ENCODE data around the gene C9orf43. TPM values are rescaled to one million over a fixed set of nuclear protein-coding genes. Genes with fewer than 3 reads are reported as not detected.

Gene C9orf43
- total and polyA plus RNA-seq, 9 of the 15 experiments (the other 6 are each of a cell fraction or from before 2014, with no cell fraction given), result 0.21 to 0.58 (median 0.33) TPM

GRCh38 chr9:113477661-113478060 lies 67.1 kb downstream of the C9orf43 start (continued):
- TF ChIP-seq TCF7L2 (IDR thresholded peaks at IDR 0.05; ENCODE audit: low read depth, low read length) (no peak), SAFB2 (IDR thresholded peaks at IDR 0.05; ENCODE audit: borderline replicate concordance, low read depth, low read length, severe bottlenecking) (no peak), TRIM24 (IDR thresholded peaks at IDR 0.05) (no peak)

GRCh38 chr9:113479174-113479621 lies 68.7 kb downstream of the C9orf43 start:
- intact Hi-C loops (cut with micrococcal nuclease) (no loop called here), in situ Hi-C loops (cut with MboI) (no loop called here)
- BruUV-seq (replicated peaks), result no TSS peak
- H3K9me3 ChIP-seq (replicated peaks; ENCODE audit: control insufficient read depth, insufficient read depth, low read depth, low read length), result no peaks in the 10 kb centered on the region
- H3K27ac ChIP-seq (ENCODE audit: extremely low read depth, low read depth, low read length), result no peak overlapping the region
- H3K9ac ChIP-seq (ENCODE audit: insufficient read depth in 1 of 2, low read depth in 2 of 2, low read length in 2 of 2), result no peak overlapping the region
- H3K36me3 ChIP-seq (ENCODE audit: control insufficient read depth, insufficient read depth, low read length), result no peaks in the 10 kb centered on the region
- H3K4me3 ChIP-seq, result no peak overlapping the region
- peaks cover 32 to 68% of the 10 kb centered on the region in 2 experiments for H3K27me3 ChIP-seq (ENCODE audit: control insufficient read depth in 2 of 2, insufficient read depth in 2 of 2, low read length in 2 of 2)
- H3K4me2 ChIP-seq (ENCODE audit: insufficient read depth, low read length), result no peak overlapping the region
- FAIRE-seq, result no peak
- H4K20me1 ChIP-seq (replicated peaks; ENCODE audit: control insufficient read depth, insufficient read depth, low read length), result no peaks in the 10 kb centered on the region; the same call in 1 of the 2 replicates
- H3K9me1 ChIP-seq (ENCODE audit: control insufficient read depth, insufficient read depth, low read length), result no peaks in the 10 kb centered on the region
- no peaks in the 10 kb centered on the region for H3K79me2 ChIP-seq (ENCODE audit: control insufficient read depth, insufficient read depth, low read length)
- H2AFZ ChIP-seq (ENCODE audit: low read depth, low read length), result no peak overlapping the region
- ChIA-PET CTCF (ENCODE audit: low intra/inter-chr PET ratio) (no interaction called here), POLR2A (interaction anchor here (1.0 to 1.5 kb wide), 3 partner anchors 9 to 14 kb away, joined by 3 to 5 read pairs (median 4); no protein-coding TSS in a partner anchor)
- DNase-seq (ENCODE audit: extremely low read depth in 1 of 4, low spot score in 3 of 4), result no peak
- ATAC-seq, result no peak
- no peaks in the 10 kb centered on the region for H3K4me1 ChIP-seq (replicated peaks in 1 of 2; ENCODE audit: control insufficient read depth in 2 of 2, insufficient read depth in 2 of 2, low read length in 2 of 2)
- 5% methylated on average over 7 of the region's 7 CpGs for WGBS (ENCODE audit: insufficient coverage, low coverage, missing lambda C conversion rate)
- no peak for TF ChIP-seq ZNF551 (CRISPR knock-in tag; IDR thresholded peaks at IDR 0.05)
- no peak for TF ChIP-seq KAT7 (CRISPR knock-in tag; IDR thresholded peaks at IDR 0.05; ENCODE audit: borderline replicate concordance)
- no peak for TF ChIP-seq ZNF395 (CRISPR knock-in tag; IDR thresholded peaks at IDR 0.05)
- no peak for TF ChIP-seq MCM7 (IDR thresholded peaks at IDR 0.05)
- no peak for TF ChIP-seq POLR2G (IDR thresholded peaks at IDR 0.05; ENCODE audit: low read depth, low read length)
- no peak for TF ChIP-seq HNRNPUL1 (IDR thresholded peaks at IDR 0.05; ENCODE audit: low read length)
- TF ChIP-seq FOXJ3 (CRISPR knock-in tag; IDR thresholded peaks at IDR 0.05), result no peak
- no peak for TF ChIP-seq PPARD (CRISPR knock-in tag; IDR thresholded peaks at IDR 0.05)
- no peak for TF ChIP-seq ZNF175 (CRISPR knock-in tag; IDR thresholded peaks at IDR 0.05; ENCODE audit: low read depth)
- TF ChIP-seq ZNF232 (CRISPR knock-in tag; IDR thresholded peaks at IDR 0.05), result no peak
- TF ChIP-seq ARID1B (IDR thresholded peaks at IDR 0.05), result no peak
- TF ChIP-seq ZFP91 (CRISPR knock-in tag; IDR thresholded peaks at IDR 0.05), result no peak
- no peak for TF ChIP-seq ZNF639 (CRISPR knock-in tag; conservative IDR thresholded peaks at IDR 0.05 in 1 of 2, IDR thresholded peaks at IDR 0.05 in 1 of 2)
